ENCODE results near the gene MAP3K19. TPM values are rescaled to one million over a fixed set of nuclear protein-coding genes. Genes with fewer than 3 reads are reported as not detected.

Gene MAP3K19
- total and polyA plus RNA-seq, 2 of the 8 experiments (the other 6 are each of a cell fraction or from before 2014, with no cell fraction given), result not detected

DNA sequence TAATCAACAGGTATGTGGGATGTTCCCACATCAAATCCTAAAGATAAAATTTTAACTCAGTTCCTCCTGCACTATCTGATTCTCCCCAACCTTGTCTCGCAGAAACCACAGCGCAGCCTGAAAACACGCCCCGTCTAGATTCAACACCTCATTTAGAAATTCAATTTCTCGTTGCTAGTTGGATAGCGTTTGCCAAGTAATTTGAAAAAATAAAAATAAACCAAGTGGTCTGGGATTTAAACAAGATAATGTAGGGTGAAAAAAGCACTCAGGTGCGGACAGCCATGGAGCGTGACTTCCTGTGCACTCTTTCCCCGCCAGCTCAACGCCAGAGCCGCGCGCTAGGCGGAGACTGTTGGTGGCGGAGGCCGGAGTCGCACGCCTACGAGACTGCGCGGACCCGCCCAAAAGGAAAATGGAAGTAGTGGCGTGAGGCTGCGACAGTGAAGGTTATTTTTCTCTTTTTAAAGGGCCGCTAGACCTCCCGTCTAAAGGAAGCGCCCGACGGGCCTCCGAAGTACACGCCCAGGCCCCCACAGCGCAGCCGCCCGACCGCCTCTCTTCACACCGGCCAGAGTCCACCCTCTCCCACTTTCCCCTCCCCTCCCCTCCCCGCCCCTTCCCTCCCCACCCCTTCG, 129.2 kb downstream of the MAP3K19 start:
- Histone ChIP-seq H3K4me1 (replicated peaks in 1 of 4; ENCODE audit: control insufficient read depth in 3 of 4, insufficient read depth in 4 of 4, low read length in 3 of 4) (peaks cover 0 to 5% (median 1%) of the 10 kb centered on the region in 4 experiments; a peak in 2 of 7 replicates), H3K27ac (ENCODE audit: low read depth, low read length) (peak overlapping the region; percentile 77), H3K79me2 (ENCODE audit: control insufficient read depth in 1 of 2, insufficient read depth in 2 of 2, low read length in 2 of 2) (peaks cover 26 to 43% of the 10 kb centered on the region in 2 experiments), H3K56ac (replicated peaks; ENCODE audit: insufficient read length, low read depth, low read length) (peak overlapping the region; percentile 67), H2AFZ (ENCODE audit: low read length) (peak overlapping the region; percentile 70; the same call in 1 of the 2 replicates), H2BK120ac (replicated peaks; ENCODE audit: low read depth, low read length) (no peak overlapping the region), H3K14ac (ENCODE audit: insufficient read length) (no peak overlapping the region), H3K27me3 (replicated peaks in 1 of 4; ENCODE audit: control insufficient read depth in 3 of 4, extremely low read depth in 1 of 4, insufficient read depth in 3 of 4, low read length in 3 of 4) (no peaks in the 10 kb centered on the region), H4K8ac (ENCODE audit: extremely low read depth, insufficient read depth, low read length) (peak overlapping the region; percentile 99; the same call in 1 of the 2 replicates), H3K4ac (replicated peaks; ENCODE audit: insufficient read length, low read depth, low read length) (peak overlapping the region; percentile 65), H3K18ac (ENCODE audit: extremely low read depth, low read length) (peak overlapping the region; percentile 53; the same call in 1 of the 2 replicates), H3K23me2 (ENCODE audit: low read depth, low read length) (no peaks in the 10 kb centered on the region; the same call in 1 of the 2 replicates), H2BK12ac (ENCODE audit: low read depth, low read length) (no peak overlapping the region; the same call in 1 of the 2 replicates), H2BK5ac (ENCODE audit: low read depth, low read length) (peak overlapping the region; percentile 98), H3K9me3 (ENCODE audit: insufficient read depth in 2 of 2, low read depth in 1 of 2, low read length in 1 of 2) (peaks cover 0 to under 1% of the 10 kb centered on the region in 2 experiments; a peak in 1 of 4 replicates), H2AK5ac (ENCODE audit: low read depth, low read length) (no peak overlapping the region), H3K4me2 (ENCODE audit: insufficient read depth in 1 of 2, low read depth in 2 of 2, low read length in 2 of 2) (peak overlapping the region; percentile 62 to 79), H3K79me1 (ENCODE audit: low read depth, low read length) (no peaks in the 10 kb centered on the region), H4K20me1 (replicated peaks in 1 of 2; ENCODE audit: control insufficient read depth in 1 of 2, insufficient read depth in 2 of 2, low read length in 2 of 2) (peaks cover 2 to 4% of the 10 kb centered on the region in 2 experiments), H2BK20ac (ENCODE audit: low read length) (no peak overlapping the region), H4K5ac (ENCODE audit: insufficient read length, low read depth, low read length) (peak overlapping the region; percentile 67), H2BK15ac (ENCODE audit: low read length) (no peak overlapping the region), H3K23ac (ENCODE audit: insufficient read length) (no peak overlapping the region), H3K9ac (replicated peaks in 1 of 4; ENCODE audit: extremely low read depth in 1 of 4, low read depth in 3 of 4, low read length in 3 of 4) (peak overlapping the region; percentile 75 to 85 (median 77)), H4K91ac (replicated peaks; ENCODE audit: insufficient read length, low read length) (peak overlapping the region; percentile 69), H3K36me3 (ENCODE audit: control insufficient read depth in 2 of 4, insufficient read depth in 4 of 4, low read length in 3 of 4) (no peaks in the 10 kb centered on the region; a peak in 2 of 8 replicates), H3K4me3 (ENCODE audit: extremely low read depth in 1 of 4, insufficient read depth in 2 of 4, low read depth in 3 of 4, low read length in 4 of 4) (peak overlapping the region; percentile 76 to 99 (median 85))
- no peak for DNase-seq (ENCODE audit: low read depth in 1 of 2, low spot score in 2 of 2)
- WGBS, 2 experiments (ENCODE audit: extremely low coverage in 1 of 2, insufficient coverage in 1 of 2, insufficient read length in 1 of 2, insufficient replicate concordance in 2 of 2, low coverage in 1 of 2, low lambda C conversion rate in 2 of 2, missing lambda C conversion rate in 1 of 2), result 3% methylated on average over 26 of the region's 38 CpGs; no CpG with 5 or more reads in 1 of the 2 experiments
- no peak for FAIRE-seq
- ChIA-PET CTCF (ENCODE audit: partially characterized antibody) (interaction anchor here (0.7 to 1.1 kb wide), 2 partner anchors 20 to 127 kb away, joined by 3 read pairs; no protein-coding TSS in a partner anchor), POLR2A (ENCODE audit: partially characterized antibody) (interaction anchor here (0.6 to 2.2 kb wide), 16 partner anchors 8 to 744 kb away, joined by 3 to 10 read pairs (median 4); partner anchors contain the start of genes R3HDM1, TMEM163 and ZRANB3)
- peak; percentile 78; the same call in 1 of the 2 replicates for TF ChIP-seq RBBP5 (IDR thresholded peaks at IDR 0.05; ENCODE audit: borderline replicate concordance, low read depth, low read length)
- TF ChIP-seq SAP30 (IDR thresholded peaks at IDR 0.05; ENCODE audit: insufficient read depth, insufficient replicate concordance, low read length), result no peak
- peak; percentile 89 for TF ChIP-seq POLR2AphosphoS5 (IDR thresholded peaks at IDR 0.05; ENCODE audit: low read depth, low read length)
- no peak for TF ChIP-seq CEBPB (IDR thresholded peaks at IDR 0.05; ENCODE audit: low read depth, low read length)
- no peak for TF ChIP-seq HDAC6 (IDR thresholded peaks at IDR 0.05; ENCODE audit: low read depth, low read length)
- peak; percentile 81 for TF ChIP-seq PHF8 (conservative IDR thresholded peaks at IDR 0.05; ENCODE audit: low read depth, low read length)
- no peak for TF ChIP-seq SRF (IDR thresholded peaks at IDR 0.05; ENCODE audit: low read depth, low read length)
- TF ChIP-seq, protein P1, sequence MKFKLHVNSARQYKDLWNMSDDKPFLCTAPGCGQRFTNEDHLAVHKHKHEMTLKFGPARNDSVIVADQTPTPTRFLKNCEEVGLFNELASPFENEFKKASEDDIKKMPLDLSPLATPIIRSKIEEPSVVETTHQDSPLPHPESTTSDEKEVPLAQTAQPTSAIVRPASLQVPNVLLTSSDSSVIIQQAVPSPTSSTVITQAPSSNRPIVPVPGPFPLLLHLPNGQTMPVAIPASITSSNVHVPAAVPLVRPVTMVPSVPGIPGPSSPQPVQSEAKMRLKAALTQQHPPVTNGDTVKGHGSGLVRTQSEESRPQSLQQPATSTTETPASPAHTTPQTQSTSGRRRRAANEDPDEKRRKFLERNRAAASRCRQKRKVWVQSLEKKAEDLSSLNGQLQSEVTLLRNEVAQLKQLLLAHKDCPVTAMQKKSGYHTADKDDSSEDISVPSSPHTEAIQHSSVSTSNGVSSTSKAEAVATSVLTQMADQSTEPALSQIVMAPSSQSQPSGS (IDR thresholded peaks at IDR 0.05; ENCODE audit: low read length), result no peak
- TF ChIP-seq TAF1 (IDR thresholded peaks at IDR 0.05; ENCODE audit: low read depth, low read length), result peak; percentile 83
- no peak for TF ChIP-seq SP4 (IDR thresholded peaks at IDR 0.05; ENCODE audit: low read length)
- no peak for TF ChIP-seq SIX5 (IDR thresholded peaks at IDR 0.05; ENCODE audit: low read depth, low read length)

All from H1 (cell line).